Measurements from ENCODE around the gene SPTSSA.

The SPTSSA gene

DNA sequence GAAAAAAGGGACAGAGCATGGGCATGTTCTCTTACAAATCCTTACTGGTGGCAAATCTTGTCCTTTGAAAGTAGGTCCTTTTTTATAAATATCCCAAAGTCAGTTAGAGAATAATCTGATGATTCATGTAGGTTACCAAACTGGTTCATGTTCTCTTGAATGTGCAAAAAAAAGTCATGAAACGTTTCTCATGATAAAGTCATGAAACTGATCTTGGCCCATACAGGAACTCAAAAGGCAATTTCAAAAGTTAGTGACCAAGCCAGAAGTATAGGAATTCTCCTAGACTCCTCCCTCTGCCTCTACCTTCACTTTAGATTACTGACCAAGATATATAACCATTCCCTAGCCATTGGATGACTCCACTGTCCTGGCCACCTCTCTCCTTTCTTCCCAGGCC is 27.3 kb upstream of the SPTSSA start:
- no peak for TF ChIP-seq EZH2 (optimal IDR thresholded peaks at IDR 0.05; ENCODE audit: low read depth, low read length)
- no peak for TF ChIP-seq EZH2phosphoT487 (IDR thresholded peaks at IDR 0.05; ENCODE audit: low read length)
- no peak for TF ChIP-seq CTCF (IDR thresholded peaks at IDR 0.05; ENCODE audit: low read length)
- no peaks in the 10 kb centered on the region for H3K79me2 ChIP-seq (ENCODE audit: low read length)
- no peaks in the 10 kb centered on the region for H3K4me1 ChIP-seq (ENCODE audit: low read length)
- H2AFZ ChIP-seq (ENCODE audit: low read length): no peak overlapping the region
- no peak overlapping the region for H3K27ac ChIP-seq (ENCODE audit: low read length)
- H3K9ac ChIP-seq (ENCODE audit: low read length): no peak overlapping the region
- no peak overlapping the region for H3K4me3 ChIP-seq (ENCODE audit: low read length)
- no peak overlapping the region for H3K4me2 ChIP-seq (ENCODE audit: low read depth, low read length)
- H3K9me3 ChIP-seq (replicated peaks; ENCODE audit: insufficient read depth, low read length): no peaks in the 10 kb centered on the region
- no peaks in the 10 kb centered on the region for H3K27me3 ChIP-seq (replicated peaks; ENCODE audit: insufficient read depth, low read length)
- H3K36me3 ChIP-seq (replicated peaks; ENCODE audit: insufficient read depth, low read length): no peaks in the 10 kb centered on the region
- H4K20me1 ChIP-seq (ENCODE audit: insufficient read depth, low read length): no peaks in the 10 kb centered on the region
- H3K9me2 ChIP-seq (replicated peaks; ENCODE audit: insufficient read depth, low read length): no peaks in the 10 kb centered on the region
- H3F3A ChIP-seq (ENCODE audit: insufficient read depth, low read length): no peaks in the 10 kb centered on the region
- DNase-seq: no peak

- no peaks in the 10 kb centered on the region for H3K36me3 ChIP-seq (replicated peaks; ENCODE audit: insufficient read depth, low read length)
- H3K9ac ChIP-seq (ENCODE audit: low read length): no peak overlapping the region
- no peaks in the 10 kb centered on the region for H3K27me3 ChIP-seq (replicated peaks; ENCODE audit: insufficient read depth, low read length)
- H2AFZ ChIP-seq (ENCODE audit: low read length): no peak overlapping the region
- no peak overlapping the region for H3K4me2 ChIP-seq (ENCODE audit: low read depth, low read length)
- H3F3A ChIP-seq (ENCODE audit: insufficient read depth, low read length): no peaks in the 10 kb centered on the region
- no peaks in the 10 kb centered on the region for H4K20me1 ChIP-seq (ENCODE audit: insufficient read depth, low read length)
- H3K27ac ChIP-seq (ENCODE audit: low read length): no peak overlapping the region
- H3K4me1 ChIP-seq (ENCODE audit: low read length): no peaks in the 10 kb centered on the region
- H3K79me2 ChIP-seq (ENCODE audit: low read length): no peaks in the 10 kb centered on the region
- no peak overlapping the region for H3K4me3 ChIP-seq (ENCODE audit: low read length)
- H3K9me2 ChIP-seq (replicated peaks; ENCODE audit: insufficient read depth, low read length): no peaks in the 10 kb centered on the region
- H3K9me3 ChIP-seq (replicated peaks; ENCODE audit: insufficient read depth, low read length): no peaks in the 10 kb centered on the region
- TF ChIP-seq EZH2phosphoT487 (IDR thresholded peaks at IDR 0.05; ENCODE audit: low read length) (no peak), CTCF (IDR thresholded peaks at IDR 0.05; ENCODE audit: low read length) (no peak), EZH2 (optimal IDR thresholded peaks at IDR 0.05; ENCODE audit: low read depth, low read length) (no peak)
- DNase-seq: no peak
Observed at GRCh38 chr14:34488528-34488927, 26.5 kb upstream of the SPTSSA start.

- Histone ChIP-seq H3K4me2 (ENCODE audit: low read depth, low read length) (no peak overlapping the region), H3K9me3 (replicated peaks; ENCODE audit: insufficient read depth, low read length) (no peaks in the 10 kb centered on the region), H3K4me3 (ENCODE audit: low read length) (no peak overlapping the region), H3K79me2 (ENCODE audit: low read length) (no peaks in the 10 kb centered on the region), H3K9ac (ENCODE audit: low read length) (no peak overlapping the region), H3K9me2 (replicated peaks; ENCODE audit: insufficient read depth, low read length) (no peaks in the 10 kb centered on the region), H3K36me3 (replicated peaks; ENCODE audit: insufficient read depth, low read length) (no peaks in the 10 kb centered on the region), H2AFZ (ENCODE audit: low read length) (no peak overlapping the region), H3F3A (ENCODE audit: insufficient read depth, low read length) (no peaks in the 10 kb centered on the region), H3K4me1 (ENCODE audit: low read length) (no peaks in the 10 kb centered on the region), H4K20me1 (ENCODE audit: insufficient read depth, low read length) (no peaks in the 10 kb centered on the region), H3K27me3 (replicated peaks; ENCODE audit: insufficient read depth, low read length) (no peaks in the 10 kb centered on the region), H3K27ac (ENCODE audit: low read length) (no peak overlapping the region)
- TF ChIP-seq CTCF (IDR thresholded peaks at IDR 0.05; ENCODE audit: low read length): no peak
- TF ChIP-seq EZH2 (optimal IDR thresholded peaks at IDR 0.05; ENCODE audit: low read depth, low read length): no peak
- TF ChIP-seq EZH2phosphoT487 (IDR thresholded peaks at IDR 0.05; ENCODE audit: low read length): no peak
- no peak for DNase-seq
Observed at GRCh38 chr14:34484726-34485125, 22.7 kb upstream of the SPTSSA start.

Measured in MM.1S (cell line).